HepG2 (cell line): ENCODE measurements around the gene MCF2L. TPM values are rescaled to one million over a fixed set of nuclear protein-coding genes. Genes with fewer than 3 reads are reported as not detected.

ENCODE experiments used
- AKAP8 ChIP-seq: sonication (generic); formaldehyde crosslinking; IDR thresholded peaks from 2 replicates; pipeline ENCODE4 v1.5.1; 2020; ENCODE audit warnings: mild to moderate bottlenecking, missing genetic modification reagents
- ATM ChIP-seq: fragments of 450-650 bp; IDR thresholded peaks from 2 replicates; pipeline ENCODE4 v1.7.1; 2017; ENCODE audit warnings: mild to moderate bottlenecking, borderline replicate concordance
- CREB1 ChIP-seq, 2 experiments: fragments of 450-650 bp in 1 of 2; IDR thresholded peaks; 2 replicates each; pipeline ENCODE4 v1.6.1; 2016 to 2017; ENCODE audit warnings: control low read depth in 1 of 2, mild to moderate bottlenecking in 1 of 2, missing compliant biosample characterization in 1 of 2, missing genetic modification characterization in 1 of 2
- DNMT3B ChIP-seq: conservative IDR thresholded peaks from 2 replicates; pipeline ENCODE4 v1.6.1; 2016; ENCODE audit warnings: missing biosample characterization, control low read depth
- FOXP1 ChIP-seq, 2 experiments: fragments of 450-650 bp in 1 of 2; IDR thresholded peaks; 2 replicates each; pipeline ENCODE4 v1.6.1; 2017 to 2018; ENCODE audit warnings: antibody characterized with exemption in 1 of 2
- GFI1 ChIP-seq: sonication (generic); formaldehyde crosslinking; IDR thresholded peaks from 2 replicates; pipeline ENCODE4 v1.5.0; 2020; ENCODE audit warnings: missing genetic modification reagents, mild to moderate bottlenecking, borderline replicate concordance
- GTF2F1 ChIP-seq: fragments of 150-350 bp; IDR thresholded peaks from 2 replicates; pipeline ENCODE4 v1.6.1; 2014; ENCODE audit warnings: low read length
- KAT7 ChIP-seq: IDR thresholded peaks from 2 replicates; pipeline ENCODE4 v1.6.1; 2018; ENCODE audit warnings: borderline replicate concordance, missing compliant biosample characterization
- RXRA ChIP-seq: sonication (generic); formaldehyde crosslinking; IDR thresholded peaks from 2 replicates; pipeline ENCODE4 v1.5.1; 2020; ENCODE audit warnings: missing genetic modification reagents
- ZNF20 ChIP-seq: sonication (generic); formaldehyde crosslinking; IDR thresholded peaks from 2 replicates; pipeline ENCODE4 v1.4.0; 2020; ENCODE audit warnings: mild to moderate bottlenecking, moderate library complexity, missing genetic modification reagents
- ZNF501 ChIP-seq: sonication (generic); formaldehyde crosslinking; IDR thresholded peaks from 2 replicates; pipeline ENCODE4 v1.5.1; 2020; ENCODE audit warnings: mild to moderate bottlenecking, moderate library complexity, missing genetic modification reagents
- polyA plus RNA-seq, 8 experiments: library from polyadenylated mRNA; depleted of rRNA in 3 of 8; stranded (reverse) in 7 of 8; unstranded in 1 of 8; fragments of >200 nt; fragmentation: Illumina TruSeq in 4 of 8; extraction: Trizol in 4 of 8; gene quantifications; 2 replicates each; pipeline versions ENCODE4 v1.2.1 to v1.2.3, GENCODE V29; 2011 to 2016; ENCODE audit warnings: low read depth in 4 of 8, missing spikeins in 1 of 8, mixed read lengths in 1 of 8; ENCODE audit not compliant: insufficient read depth in 1 of 8
- total RNA-seq, 5 experiments: library from RNA; depleted of rRNA; stranded (reverse); fragments of >200 nt; fragmentation: Illumina TruSeq; extraction: Trizol; gene quantifications; 2 replicates each; pipeline ENCODE4 v1.2.3, GENCODE V29; 2016; ENCODE audit warnings: low read depth in 1 of 5
- TF ChIP-seq, protein P1 (sequence below): sonication (generic); formaldehyde crosslinking; IDR thresholded peaks from 2 replicates; pipeline ENCODE4 v1.4.0; 2020; ENCODE audit warnings: missing genetic modification reagents, borderline replicate concordance
- TF ChIP-seq, protein P2 (sequence below): sonication (generic); formaldehyde crosslinking; IDR thresholded peaks from 2 replicates; pipeline ENCODE4 v1.9.0; 2022; ENCODE audit warnings: missing genetic modification reagents, mild to moderate bottlenecking, borderline replicate concordance
- TF ChIP-seq, protein P3 (sequence below): sonication (generic); formaldehyde crosslinking; IDR thresholded peaks from 2 replicates; pipeline ENCODE4 v1.4.0; 2020; ENCODE audit warnings: mild to moderate bottlenecking, missing genetic modification reagents
- TF ChIP-seq, protein P4 (sequence below): sonication (generic); formaldehyde crosslinking; IDR thresholded peaks from 2 replicates; pipeline ENCODE4 v1.4.0; 2020; ENCODE audit warnings: missing genetic modification reagents, borderline replicate concordance
- TF ChIP-seq, protein P5 (sequence below): sonication (generic); formaldehyde crosslinking; IDR thresholded peaks from 2 replicates; pipeline ENCODE4 v1.8.1; 2023; ENCODE audit warnings: mild to moderate bottlenecking, missing genetic modification reagents

The MCF2L gene
- total and polyA plus RNA-seq, 2 of the 13 experiments (the other 11 are each of a cell fraction or from before 2014, with no cell fraction given) = 19.4 to 28.4 TPM

DNA sequence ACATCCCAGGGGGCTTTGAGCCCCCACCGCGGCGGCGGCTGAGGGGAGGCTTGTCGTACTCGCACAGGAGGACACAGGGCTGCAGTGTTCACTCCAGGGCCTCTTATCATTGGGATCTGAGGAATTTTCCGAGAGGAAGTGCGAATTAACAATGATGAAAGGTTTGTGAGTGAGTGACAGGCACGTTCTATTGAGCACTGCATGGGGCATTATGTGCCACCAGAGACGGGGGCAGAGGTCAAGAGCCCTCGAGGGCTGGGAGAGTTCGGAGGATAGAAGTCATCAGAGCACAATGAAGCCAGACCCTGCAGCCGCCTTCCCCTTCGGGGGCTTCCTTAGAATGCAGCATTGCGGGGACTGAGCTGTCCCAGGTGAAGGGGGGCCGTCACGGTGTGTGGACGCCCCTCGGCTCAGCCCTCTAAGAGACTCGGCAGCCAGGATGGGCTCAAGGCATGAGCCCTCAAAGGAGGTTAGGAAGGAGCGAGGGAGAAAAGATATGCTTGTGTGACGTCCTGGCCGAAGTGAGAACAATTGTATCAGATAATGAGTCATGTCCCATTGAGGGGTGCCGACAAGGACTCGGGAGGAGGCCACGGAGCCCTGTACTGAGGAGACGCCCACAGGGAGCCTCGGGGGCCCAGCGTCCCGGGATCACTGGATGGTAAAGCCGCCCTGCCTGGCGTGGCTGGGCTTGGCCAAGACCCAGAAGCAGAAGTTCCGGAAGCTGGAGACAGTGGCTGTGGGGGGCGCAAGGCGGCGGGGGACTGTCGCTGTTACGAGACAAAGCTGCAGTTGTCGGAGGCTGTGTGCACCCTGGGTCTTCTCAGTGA, 53.9 kb downstream of the MCF2L start (continued):
- TF ChIP-seq, protein P1, sequence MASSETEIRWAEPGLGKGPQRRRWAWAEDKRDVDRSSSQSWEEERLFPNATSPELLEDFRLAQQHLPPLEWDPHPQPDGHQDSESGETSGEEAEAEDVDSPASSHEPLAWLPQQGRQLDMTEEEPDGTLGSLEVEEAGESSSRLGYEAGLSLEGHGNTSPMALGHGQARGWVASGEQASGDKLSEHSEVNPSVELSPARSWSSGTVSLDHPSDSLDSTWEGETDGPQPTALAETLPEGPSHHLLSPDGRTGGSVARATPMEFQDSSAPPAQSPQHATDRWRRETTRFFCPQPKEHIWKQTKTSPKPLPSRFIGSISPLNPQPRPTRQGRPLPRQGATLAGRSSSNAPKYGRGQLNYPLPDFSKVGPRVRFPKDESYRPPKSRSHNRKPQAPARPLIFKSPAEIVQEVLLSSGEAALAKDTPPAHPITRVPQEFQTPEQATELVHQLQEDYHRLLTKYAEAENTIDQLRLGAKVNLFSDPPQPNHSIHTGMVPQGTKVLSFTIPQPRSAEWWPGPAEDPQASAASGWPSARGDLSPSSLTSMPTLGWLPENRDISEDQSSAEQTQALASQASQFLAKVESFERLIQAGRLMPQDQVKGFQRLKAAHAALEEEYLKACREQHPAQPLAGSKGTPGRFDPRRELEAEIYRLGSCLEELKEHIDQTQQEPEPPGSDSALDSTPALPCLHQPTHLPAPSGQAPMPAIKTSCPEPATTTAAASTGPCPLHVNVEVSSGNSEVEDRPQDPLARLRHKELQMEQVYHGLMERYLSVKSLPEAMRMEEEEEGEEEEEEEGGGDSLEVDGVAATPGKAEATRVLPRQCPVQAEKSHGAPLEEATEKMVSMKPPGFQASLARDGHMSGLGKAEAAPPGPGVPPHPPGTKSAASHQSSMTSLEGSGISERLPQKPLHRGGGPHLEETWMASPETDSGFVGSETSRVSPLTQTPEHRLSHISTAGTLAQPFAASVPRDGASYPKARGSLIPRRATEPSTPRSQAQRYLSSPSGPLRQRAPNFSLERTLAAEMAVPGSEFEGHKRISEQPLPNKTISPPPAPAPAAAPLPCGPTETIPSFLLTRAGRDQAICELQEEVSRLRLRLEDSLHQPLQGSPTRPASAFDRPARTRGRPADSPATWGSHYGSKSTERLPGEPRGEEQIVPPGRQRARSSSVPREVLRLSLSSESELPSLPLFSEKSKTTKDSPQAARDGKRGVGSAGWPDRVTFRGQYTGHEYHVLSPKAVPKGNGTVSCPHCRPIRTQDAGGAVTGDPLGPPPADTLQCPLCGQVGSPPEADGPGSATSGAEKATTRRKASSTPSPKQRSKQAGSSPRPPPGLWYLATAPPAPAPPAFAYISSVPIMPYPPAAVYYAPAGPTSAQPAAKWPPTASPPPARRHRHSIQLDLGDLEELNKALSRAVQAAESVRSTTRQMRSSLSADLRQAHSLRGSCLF (CRISPR knock-in tag) = no peak
- TF ChIP-seq DNMT3B (CRISPR knock-in tag) (peak; percentile 67; the same call in 1 of the 2 replicates), GFI1 (CRISPR knock-in tag) (peak; percentile 66; the same call in 1 of the 2 replicates), RXRA (CRISPR knock-in tag) (peak; percentile 95), ZNF501 (0 out of 2 replicates have a peak, but pooled peaks have one; percentile 23), AKAP8 (no peak), KAT7 (no peak), CREB1 (IDR thresholded peaks at IDR 0.05) (no peak), CREB1 (CRISPR knock-in tag; IDR thresholded peaks at IDR 0.05) (no peak; the same call in 1 of the 2 replicates), ATM (no peak), GTF2F1 (no peak), ZNF20 (CRISPR knock-in tag) (peak; percentile 62; the same call in 1 of the 2 replicates), FOXP1 (IDR thresholded peaks at IDR 0.05) (no peak), FOXP1 (CRISPR knock-in tag; IDR thresholded peaks at IDR 0.05) (peak; percentile 65; the same call in 1 of the 2 replicates)
- TF ChIP-seq, protein P2, sequence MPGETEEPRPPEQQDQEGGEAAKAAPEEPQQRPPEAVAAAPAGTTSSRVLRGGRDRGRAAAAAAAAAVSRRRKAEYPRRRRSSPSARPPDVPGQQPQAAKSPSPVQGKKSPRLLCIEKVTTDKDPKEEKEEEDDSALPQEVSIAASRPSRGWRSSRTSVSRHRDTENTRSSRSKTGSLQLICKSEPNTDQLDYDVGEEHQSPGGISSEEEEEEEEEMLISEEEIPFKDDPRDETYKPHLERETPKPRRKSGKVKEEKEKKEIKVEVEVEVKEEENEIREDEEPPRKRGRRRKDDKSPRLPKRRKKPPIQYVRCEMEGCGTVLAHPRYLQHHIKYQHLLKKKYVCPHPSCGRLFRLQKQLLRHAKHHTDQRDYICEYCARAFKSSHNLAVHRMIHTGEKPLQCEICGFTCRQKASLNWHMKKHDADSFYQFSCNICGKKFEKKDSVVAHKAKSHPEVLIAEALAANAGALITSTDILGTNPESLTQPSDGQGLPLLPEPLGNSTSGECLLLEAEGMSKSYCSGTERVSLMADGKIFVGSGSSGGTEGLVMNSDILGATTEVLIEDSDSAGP (CRISPR knock-in tag) = peak; percentile 61; the same call in 1 of the 2 replicates
- TF ChIP-seq, protein P3, sequence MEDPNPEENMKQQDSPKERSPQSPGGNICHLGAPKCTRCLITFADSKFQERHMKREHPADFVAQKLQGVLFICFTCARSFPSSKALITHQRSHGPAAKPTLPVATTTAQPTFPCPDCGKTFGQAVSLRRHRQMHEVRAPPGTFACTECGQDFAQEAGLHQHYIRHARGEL (CRISPR knock-in tag) = no peak
- TF ChIP-seq, protein P4, sequence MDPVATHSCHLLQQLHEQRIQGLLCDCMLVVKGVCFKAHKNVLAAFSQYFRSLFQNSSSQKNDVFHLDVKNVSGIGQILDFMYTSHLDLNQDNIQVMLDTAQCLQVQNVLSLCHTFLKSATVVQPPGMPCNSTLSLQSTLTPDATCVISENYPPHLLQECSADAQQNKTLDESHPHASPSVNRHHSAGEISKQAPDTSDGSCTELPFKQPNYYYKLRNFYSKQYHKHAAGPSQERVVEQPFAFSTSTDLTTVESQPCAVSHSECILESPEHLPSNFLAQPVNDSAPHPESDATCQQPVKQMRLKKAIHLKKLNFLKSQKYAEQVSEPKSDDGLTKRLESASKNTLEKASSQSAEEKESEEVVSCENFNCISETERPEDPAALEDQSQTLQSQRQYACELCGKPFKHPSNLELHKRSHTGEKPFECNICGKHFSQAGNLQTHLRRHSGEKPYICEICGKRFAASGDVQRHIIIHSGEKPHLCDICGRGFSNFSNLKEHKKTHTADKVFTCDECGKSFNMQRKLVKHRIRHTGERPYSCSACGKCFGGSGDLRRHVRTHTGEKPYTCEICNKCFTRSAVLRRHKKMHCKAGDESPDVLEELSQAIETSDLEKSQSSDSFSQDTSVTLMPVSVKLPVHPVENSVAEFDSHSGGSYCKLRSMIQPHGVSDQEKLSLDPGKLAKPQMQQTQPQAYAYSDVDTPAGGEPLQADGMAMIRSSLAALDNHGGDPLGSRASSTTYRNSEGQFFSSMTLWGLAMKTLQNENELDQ (CRISPR knock-in tag) = no peak
- TF ChIP-seq, protein P5, sequence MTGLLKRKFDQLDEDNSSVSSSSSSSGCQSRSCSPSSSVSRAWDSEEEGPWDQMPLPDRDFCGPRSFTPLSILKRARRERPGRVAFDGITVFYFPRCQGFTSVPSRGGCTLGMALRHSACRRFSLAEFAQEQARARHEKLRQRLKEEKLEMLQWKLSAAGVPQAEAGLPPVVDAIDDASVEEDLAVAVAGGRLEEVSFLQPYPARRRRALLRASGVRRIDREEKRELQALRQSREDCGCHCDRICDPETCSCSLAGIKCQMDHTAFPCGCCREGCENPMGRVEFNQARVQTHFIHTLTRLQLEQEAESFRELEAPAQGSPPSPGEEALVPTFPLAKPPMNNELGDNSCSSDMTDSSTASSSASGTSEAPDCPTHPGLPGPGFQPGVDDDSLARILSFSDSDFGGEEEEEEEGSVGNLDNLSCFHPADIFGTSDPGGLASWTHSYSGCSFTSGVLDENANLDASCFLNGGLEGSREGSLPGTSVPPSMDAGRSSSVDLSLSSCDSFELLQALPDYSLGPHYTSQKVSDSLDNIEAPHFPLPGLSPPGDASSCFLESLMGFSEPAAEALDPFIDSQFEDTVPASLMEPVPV (CRISPR knock-in tag) = peak; percentile 49; the same call in 1 of the 2 replicates
